ENCODE measurements around the gene IFT172.

GRCh38 chr2:27448381-27448780 lies 41.2 kb downstream of the IFT172 start:
- TF ChIP-seq CTCF (IDR thresholded peaks at IDR 0.05) (no peak), POLR2A (IDR thresholded peaks at IDR 0.05) (no peak)

Data from thyroid gland (tissue), 4 donors.